Measurements from ENCODE around the gene SCUBE2.

SCUBE2 gene

GRCh38 chr11:9040410-9040809, 51.0 kb downstream of the SCUBE2 start:
- H3K4me3 ChIP-seq (ENCODE audit: low read depth, low read length), result no peak overlapping the region
- no peaks in the 10 kb centered on the region for H3K4me1 ChIP-seq (ENCODE audit: control insufficient read depth, insufficient read depth, low read length, unreplicated experiment)
- no peak overlapping the region for H3K27ac ChIP-seq (ENCODE audit: low read depth, low read length)
- no peaks in the 10 kb centered on the region; the same call in 1 of the 2 replicates for H3K27me3 ChIP-seq (ENCODE audit: insufficient read depth, low read length)
- H3K36me3 ChIP-seq (ENCODE audit: insufficient read depth, low read length), result no peaks in the 10 kb centered on the region
- H3K79me2 ChIP-seq (ENCODE audit: control insufficient read depth, insufficient read depth, low read length, unreplicated experiment), result no peaks in the 10 kb centered on the region
- H2AFZ ChIP-seq (ENCODE audit: low read length, unreplicated experiment), result no peak overlapping the region

GRCh38 chr11:9039863-9040262, 51.5 kb downstream of the SCUBE2 start:
- H3K27ac ChIP-seq (ENCODE audit: low read depth, low read length), result no peak overlapping the region
- no peaks in the 10 kb centered on the region for H3K79me2 ChIP-seq (ENCODE audit: control insufficient read depth, insufficient read depth, low read length, unreplicated experiment)
- no peak overlapping the region for H2AFZ ChIP-seq (ENCODE audit: low read length, unreplicated experiment)
- H3K36me3 ChIP-seq (ENCODE audit: insufficient read depth, low read length), result no peaks in the 10 kb centered on the region
- H3K4me3 ChIP-seq (ENCODE audit: low read depth, low read length), result no peak overlapping the region
- H3K4me1 ChIP-seq (ENCODE audit: control insufficient read depth, insufficient read depth, low read length, unreplicated experiment), result no peaks in the 10 kb centered on the region
- H3K27me3 ChIP-seq (ENCODE audit: insufficient read depth, low read length), result no peaks in the 10 kb centered on the region; the same call in 1 of the 2 replicates

- Histone ChIP-seq H3K79me2 (ENCODE audit: control insufficient read depth, insufficient read depth, low read length, unreplicated experiment) (no peaks in the 10 kb centered on the region), H3K27ac (ENCODE audit: low read depth, low read length) (no peak overlapping the region), H3K4me1 (ENCODE audit: control insufficient read depth, insufficient read depth, low read length, unreplicated experiment) (no peaks in the 10 kb centered on the region), H3K4me3 (ENCODE audit: low read depth, low read length) (no peak overlapping the region), H3K27me3 (ENCODE audit: insufficient read depth, low read length) (no peaks in the 10 kb centered on the region; the same call in 1 of the 2 replicates), H3K36me3 (ENCODE audit: insufficient read depth, low read length) (no peaks in the 10 kb centered on the region), H2AFZ (ENCODE audit: low read length, unreplicated experiment) (no peak overlapping the region)
Observed at GRCh38 chr11:9039198-9039597, 52.2 kb downstream of the SCUBE2 start.

GRCh38 chr11:9038541-9038940, 52.9 kb downstream of the SCUBE2 start:
- Histone ChIP-seq H3K36me3 (ENCODE audit: insufficient read depth, low read length) (no peaks in the 10 kb centered on the region), H3K4me3 (ENCODE audit: low read depth, low read length) (no peak overlapping the region), H3K27me3 (ENCODE audit: insufficient read depth, low read length) (no peaks in the 10 kb centered on the region; the same call in 1 of the 2 replicates), H2AFZ (ENCODE audit: low read length, unreplicated experiment) (no peak overlapping the region), H3K4me1 (ENCODE audit: control insufficient read depth, insufficient read depth, low read length, unreplicated experiment) (no peaks in the 10 kb centered on the region), H3K27ac (ENCODE audit: low read depth, low read length) (no peak overlapping the region), H3K79me2 (ENCODE audit: control insufficient read depth, insufficient read depth, low read length, unreplicated experiment) (no peaks in the 10 kb centered on the region)

GRCh38 chr11:9037963-9038362, 53.4 kb downstream of the SCUBE2 start:
- no peak overlapping the region for H3K27ac ChIP-seq (ENCODE audit: low read depth, low read length)
- H3K4me1 ChIP-seq (ENCODE audit: control insufficient read depth, insufficient read depth, low read length, unreplicated experiment), result no peaks in the 10 kb centered on the region
- no peaks in the 10 kb centered on the region for H3K36me3 ChIP-seq (ENCODE audit: insufficient read depth, low read length)
- H3K79me2 ChIP-seq (ENCODE audit: control insufficient read depth, insufficient read depth, low read length, unreplicated experiment), result no peaks in the 10 kb centered on the region
- H3K4me3 ChIP-seq (ENCODE audit: low read depth, low read length), result no peak overlapping the region
- H2AFZ ChIP-seq (ENCODE audit: low read length, unreplicated experiment), result no peak overlapping the region
- no peaks in the 10 kb centered on the region; the same call in 1 of the 2 replicates for H3K27me3 ChIP-seq (ENCODE audit: insufficient read depth, low read length)

- Histone ChIP-seq H3K27ac (ENCODE audit: low read depth, low read length) (no peak overlapping the region), H3K36me3 (ENCODE audit: insufficient read depth, low read length) (no peaks in the 10 kb centered on the region), H3K4me3 (ENCODE audit: low read depth, low read length) (no peak overlapping the region), H2AFZ (ENCODE audit: low read length, unreplicated experiment) (no peak overlapping the region), H3K27me3 (ENCODE audit: insufficient read depth, low read length) (no peaks in the 10 kb centered on the region; the same call in 1 of the 2 replicates), H3K79me2 (ENCODE audit: control insufficient read depth, insufficient read depth, low read length, unreplicated experiment) (no peaks in the 10 kb centered on the region), H3K4me1 (ENCODE audit: control insufficient read depth, insufficient read depth, low read length, unreplicated experiment) (no peaks in the 10 kb centered on the region)
Observed at GRCh38 chr11:9037046-9037780, 54.2 kb downstream of the SCUBE2 start.

- Histone ChIP-seq H3K79me2 (ENCODE audit: control insufficient read depth, insufficient read depth, low read length, unreplicated experiment) (no peaks in the 10 kb centered on the region), H3K27me3 (ENCODE audit: insufficient read depth, low read length) (no peaks in the 10 kb centered on the region), H3K27ac (ENCODE audit: low read depth, low read length) (no peak overlapping the region), H3K36me3 (ENCODE audit: insufficient read depth, low read length) (no peaks in the 10 kb centered on the region), H3K4me1 (ENCODE audit: control insufficient read depth, insufficient read depth, low read length, unreplicated experiment) (no peaks in the 10 kb centered on the region), H3K4me3 (ENCODE audit: low read depth, low read length) (no peak overlapping the region), H2AFZ (ENCODE audit: low read length, unreplicated experiment) (no peak overlapping the region)
Observed at GRCh38 chr11:9030601-9031000, 60.8 kb downstream of the SCUBE2 start.

GRCh38 chr11:9029422-9029821, 62.0 kb downstream of the SCUBE2 start:
- Histone ChIP-seq H3K79me2 (ENCODE audit: control insufficient read depth, insufficient read depth, low read length, unreplicated experiment) (no peaks in the 10 kb centered on the region), H2AFZ (ENCODE audit: low read length, unreplicated experiment) (no peak overlapping the region), H3K36me3 (ENCODE audit: insufficient read depth, low read length) (no peaks in the 10 kb centered on the region), H3K27me3 (ENCODE audit: insufficient read depth, low read length) (no peaks in the 10 kb centered on the region), H3K4me1 (ENCODE audit: control insufficient read depth, insufficient read depth, low read length, unreplicated experiment) (no peaks in the 10 kb centered on the region), H3K4me3 (ENCODE audit: low read depth, low read length) (no peak overlapping the region), H3K27ac (ENCODE audit: low read depth, low read length) (no peak overlapping the region)

GRCh38 chr11:9028581-9028980, 62.8 kb downstream of the SCUBE2 start:
- Histone ChIP-seq H3K79me2 (ENCODE audit: control insufficient read depth, insufficient read depth, low read length, unreplicated experiment) (no peaks in the 10 kb centered on the region), H3K36me3 (ENCODE audit: insufficient read depth, low read length) (no peaks in the 10 kb centered on the region), H2AFZ (ENCODE audit: low read length, unreplicated experiment) (no peak overlapping the region), H3K4me3 (ENCODE audit: low read depth, low read length) (no peak overlapping the region), H3K4me1 (ENCODE audit: control insufficient read depth, insufficient read depth, low read length, unreplicated experiment) (no peaks in the 10 kb centered on the region), H3K27me3 (ENCODE audit: insufficient read depth, low read length) (no peaks in the 10 kb centered on the region), H3K27ac (ENCODE audit: low read depth, low read length) (no peak overlapping the region)

GRCh38 chr11:9025101-9025850, 66.1 kb downstream of the SCUBE2 start:
- Histone ChIP-seq H3K4me1 (ENCODE audit: control insufficient read depth, insufficient read depth, low read length, unreplicated experiment) (no peaks in the 10 kb centered on the region), H3K27ac (ENCODE audit: low read depth, low read length) (no peak overlapping the region), H3K36me3 (ENCODE audit: insufficient read depth, low read length) (no peaks in the 10 kb centered on the region)

More at GRCh38 chr11:9025101-9025850, 66.1 kb downstream of the SCUBE2 start:
- H2AFZ ChIP-seq (ENCODE audit: low read length, unreplicated experiment), result no peak overlapping the region
- H3K4me3 ChIP-seq (ENCODE audit: low read depth, low read length), result no peak overlapping the region
- H3K79me2 ChIP-seq (ENCODE audit: control insufficient read depth, insufficient read depth, low read length, unreplicated experiment), result no peaks in the 10 kb centered on the region
- H3K27me3 ChIP-seq (ENCODE audit: insufficient read depth, low read length), result 0 out of 2 replicates have a peak, but pooled peaks cover 4% of the 10 kb centered on the region

Data from ACC112 (cell line).